Measurements from ENCODE around the gene RAB8B. TPM values are rescaled to one million over a fixed set of nuclear protein-coding genes. Genes with fewer than 3 reads are reported as not detected.

The RAB8B gene
- polyA plus RNA-seq, 1 donor: 37.1 TPM

GRCh38 chr15:63180746-63181145 lies 8.7 kb upstream of the RAB8B start:
- no peak for DNase-seq

- DNase-seq: no peak
Measured at GRCh38 chr15:63181648-63182047, 7.8 kb upstream of the RAB8B start.

GRCh38 chr15:63185206-63185605 lies 4.2 kb upstream of the RAB8B start:
- no peak for DNase-seq

- DNase-seq: no peak
Measured at GRCh38 chr15:63186065-63186464, 3.3 kb upstream of the RAB8B start.

- DNase-seq: no peak
Measured at GRCh38 chr15:63187589-63188226, 1.7 kb upstream of the RAB8B start.

- no peak for DNase-seq
Measured at GRCh38 chr15:63188247-63188925, 1.0 kb upstream of the RAB8B start.

- DNase-seq: no peak
Measured at GRCh38 chr15:63189941-63190768, 749 bp downstream of the RAB8B start.

GRCh38 chr15:63190769-63191649 lies 1.6 kb downstream of the RAB8B start:
- DNase-seq: no peak

GRCh38 chr15:63191895-63192618 lies 2.7 kb downstream of the RAB8B start:
- no peak for DNase-seq

GRCh38 chr15:63192619-63193206 lies 3.3 kb downstream of the RAB8B start:
- no peak for DNase-seq

GRCh38 chr15:63194302-63194701 lies 4.9 kb downstream of the RAB8B start:
- DNase-seq: no peak

GRCh38 chr15:63194880-63195568 lies 5.6 kb downstream of the RAB8B start:
- DNase-seq: no peak

GRCh38 chr15:63195569-63196015 lies 6.2 kb downstream of the RAB8B start:
- no peak for DNase-seq

- no peak for DNase-seq
Measured at GRCh38 chr15:63196842-63197241, 7.4 kb downstream of the RAB8B start.

GRCh38 chr15:63197626-63198025 lies 8.2 kb downstream of the RAB8B start:
- no peak for DNase-seq

GRCh38 chr15:63198371-63199250 lies 9.2 kb downstream of the RAB8B start:
- no peak for DNase-seq

GRCh38 chr15:63200464-63201249 lies 11.3 kb downstream of the RAB8B start:
- DNase-seq: no peak

- no peak for DNase-seq
Measured at GRCh38 chr15:63202861-63203260, 13.5 kb downstream of the RAB8B start.

All from left kidney (tissue), 2 donors.